Immature natural killer cell (primary cell): ENCODE measurements around the gene LSAMP. TPM values are rescaled to one million over a fixed set of nuclear protein-coding genes. Genes with fewer than 3 reads are reported as not detected.

Source experiments
- DNase-seq, 3 donors: peaks; one replicate each; pipeline ENCODE4 v3.0.0; 2022; ENCODE audit warnings: mixed read lengths in 1 of 3
- H3K27ac Mint-ChIP-seq, 6 donors: one replicate each; pipeline ENCODE4 v1.8.0; 2020; ENCODE audit warnings: mixed read lengths in 6 of 6, mild to moderate bottlenecking in 5 of 6, inconsistent platforms in 4 of 6, moderate library complexity in 3 of 6
- H3K27me3 Mint-ChIP-seq, 3 donors: one replicate each; pipeline ENCODE4 v1.8.0; 2020 to 2021; ENCODE audit warnings: low read depth in 3 of 3, mild to moderate bottlenecking in 3 of 3, mixed read lengths in 3 of 3, moderate library complexity in 3 of 3, inconsistent platforms in 1 of 3
- H3K36me3 Mint-ChIP-seq, 3 donors: one replicate each; pipeline ENCODE4 v1.8.0; 2020; ENCODE audit warnings: mixed read lengths in 3 of 3, inconsistent platforms in 2 of 3, mild to moderate bottlenecking in 2 of 3
- H3K4me1 Mint-ChIP-seq, 2 donors: one replicate each; pipeline ENCODE4 v1.8.0; 2020; ENCODE audit warnings: inconsistent platforms in 2 of 2, mild to moderate bottlenecking in 2 of 2, mixed read lengths in 2 of 2, moderate library complexity in 1 of 2
- H3K4me3 Mint-ChIP-seq, 5 donors: one replicate each; pipeline ENCODE4 v1.8.0; 2020; ENCODE audit warnings: mild to moderate bottlenecking in 5 of 5, mixed read lengths in 5 of 5, inconsistent platforms in 3 of 5, moderate library complexity in 3 of 5
- H3K9me3 Mint-ChIP-seq, 6 donors: one replicate each; pipeline ENCODE4 v1.8.0; 2020; ENCODE audit warnings: mild to moderate bottlenecking in 6 of 6, mixed read lengths in 6 of 6, inconsistent platforms in 4 of 6, moderate library complexity in 3 of 6
- polyA plus RNA-seq, 3 donors: library from polyadenylated mRNA; unstranded; fragments of 300-500 nt; fragmentation: Illumina TruSeq; gene quantifications; one replicate each; pipeline ENCODE4 v1.2.3, GENCODE V29; 2021

Gene LSAMP
- polyA plus RNA-seq, 3 donors from 2014 or later: not detected

GRCh38 chr3:116444819-116445310, 422 bp downstream of the LSAMP start:
- no peaks in the 10 kb centered on the region for H3K4me1 Mint-ChIP-seq

DNA sequence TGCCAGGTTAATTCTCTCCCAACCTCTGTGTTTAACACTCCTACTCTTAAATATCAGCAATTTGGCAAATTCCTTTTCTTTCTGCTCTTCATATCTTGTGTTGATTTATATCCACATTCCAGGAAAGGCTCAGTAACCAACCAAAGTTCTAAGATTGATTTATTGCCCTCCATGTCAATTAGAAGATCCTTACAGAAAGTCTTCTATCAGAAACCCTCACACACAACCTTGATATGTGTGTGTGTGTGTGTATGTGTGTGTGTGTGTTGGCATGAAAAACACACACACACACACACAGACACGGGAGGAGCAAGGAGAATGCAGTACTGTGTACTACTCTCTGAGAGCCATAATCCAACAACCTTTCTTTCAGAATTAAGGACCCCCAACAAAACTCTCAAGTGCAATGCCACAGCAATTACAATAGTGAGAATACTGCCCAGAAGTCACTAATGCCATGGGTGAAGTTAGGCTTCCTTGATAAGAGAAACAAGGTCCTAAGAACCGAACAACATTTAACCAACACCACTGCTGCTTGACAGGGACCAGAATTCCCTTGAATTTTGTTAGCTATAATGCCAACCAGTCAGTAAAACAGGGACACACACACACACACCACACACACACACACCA, 1.1 kb downstream of the LSAMP start:
- Mint-ChIP-seq H3K9me3 (peaks cover 4 to 38% (median 15%) of the 10 kb centered on the region in 6 donors), H3K4me3 (no peak overlapping the region), H3K27ac (no peak overlapping the region), H3K4me1 (no peaks in the 10 kb centered on the region), H3K36me3 (no peaks in the 10 kb centered on the region), H3K27me3 (peaks cover 0 to 2% (median 0%) of the 10 kb centered on the region in 3 donors)
- no peak for DNase-seq

More at GRCh38 chr3:116444819-116445310, 422 bp downstream of the LSAMP start:
- no peak overlapping the region for H3K4me3 Mint-ChIP-seq
- H3K9me3 Mint-ChIP-seq: peaks cover 4 to 41% (median 15%) of the 10 kb centered on the region in 6 donors
- peaks cover 0 to 2% (median 0%) of the 10 kb centered on the region in 3 donors for H3K27me3 Mint-ChIP-seq
- DNase-seq: no peak
- no peak overlapping the region for H3K27ac Mint-ChIP-seq
- H3K36me3 Mint-ChIP-seq: no peaks in the 10 kb centered on the region

DNA sequence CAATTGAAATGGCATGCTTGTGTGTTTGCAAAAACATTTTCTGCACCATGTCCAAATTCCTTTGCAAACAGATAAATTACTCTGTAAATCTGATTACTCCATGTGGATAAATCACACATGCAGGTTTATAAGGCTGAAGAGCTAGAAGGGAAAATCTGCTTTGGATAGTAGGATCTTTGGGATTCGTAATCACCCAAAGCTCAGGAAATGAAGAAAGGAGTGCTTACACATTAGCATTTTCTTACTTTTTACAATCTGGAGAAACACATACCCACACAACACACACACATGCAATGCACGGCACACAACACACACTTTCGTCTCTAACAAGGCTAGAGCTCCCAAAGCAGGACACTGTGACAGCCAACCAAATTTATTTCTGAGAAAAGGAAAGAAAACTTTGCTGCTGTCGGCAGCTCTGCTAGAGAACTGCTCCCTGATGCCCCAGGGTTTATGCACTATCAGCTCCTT, 2.1 kb downstream of the LSAMP start:
- H3K4me1 Mint-ChIP-seq: no peaks in the 10 kb centered on the region
- H3K4me3 Mint-ChIP-seq: no peak overlapping the region
- no peak overlapping the region for H3K27ac Mint-ChIP-seq
- DNase-seq: no peak
- H3K9me3 Mint-ChIP-seq: peaks cover 5 to 42% (median 14%) of the 10 kb centered on the region in 6 donors
- no peaks in the 10 kb centered on the region for H3K36me3 Mint-ChIP-seq
- peaks cover 0 to 2% (median 0%) of the 10 kb centered on the region in 3 donors for H3K27me3 Mint-ChIP-seq

DNA sequence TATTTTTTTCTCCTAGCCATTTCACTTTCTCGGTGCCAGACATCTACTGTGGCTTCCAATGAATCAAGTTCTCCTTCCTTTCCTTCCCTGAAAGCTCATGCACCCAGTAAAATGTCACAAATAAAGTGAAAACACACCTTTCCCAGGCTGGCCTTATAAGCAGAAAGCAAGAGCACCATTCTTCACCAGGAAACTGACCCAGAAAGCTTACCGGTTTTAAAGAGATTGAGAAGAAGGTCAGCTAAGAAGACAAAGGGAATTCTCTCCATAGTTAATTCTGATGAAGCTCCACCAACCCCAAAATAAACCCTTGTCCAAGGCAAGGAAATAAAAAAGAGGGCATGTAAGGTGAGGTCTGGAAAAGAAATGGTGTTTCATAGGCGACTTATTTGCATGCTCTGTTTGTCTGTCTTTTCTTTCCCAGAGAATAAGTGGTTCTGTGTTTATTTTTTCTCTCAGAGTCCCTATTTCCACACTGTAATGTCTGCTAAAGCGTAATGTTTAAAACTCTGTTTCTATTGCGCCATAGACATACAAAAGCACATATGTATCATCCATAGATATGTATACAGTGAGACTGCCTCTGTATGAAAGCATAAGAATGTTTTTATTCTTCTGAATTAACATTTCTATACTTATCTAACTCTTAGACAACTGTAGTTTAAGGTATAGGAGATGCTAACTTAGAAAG, 2.8 kb downstream of the LSAMP start:
- no peak overlapping the region for H3K4me3 Mint-ChIP-seq
- H3K9me3 Mint-ChIP-seq: peaks cover 3 to 40% (median 11%) of the 10 kb centered on the region in 6 donors
- peaks cover 0 to 2% (median 0%) of the 10 kb centered on the region in 3 donors for H3K27me3 Mint-ChIP-seq
- H3K27ac Mint-ChIP-seq: no peak overlapping the region
- no peaks in the 10 kb centered on the region for H3K36me3 Mint-ChIP-seq
- no peaks in the 10 kb centered on the region for H3K4me1 Mint-ChIP-seq
- no peak for DNase-seq

DNA sequence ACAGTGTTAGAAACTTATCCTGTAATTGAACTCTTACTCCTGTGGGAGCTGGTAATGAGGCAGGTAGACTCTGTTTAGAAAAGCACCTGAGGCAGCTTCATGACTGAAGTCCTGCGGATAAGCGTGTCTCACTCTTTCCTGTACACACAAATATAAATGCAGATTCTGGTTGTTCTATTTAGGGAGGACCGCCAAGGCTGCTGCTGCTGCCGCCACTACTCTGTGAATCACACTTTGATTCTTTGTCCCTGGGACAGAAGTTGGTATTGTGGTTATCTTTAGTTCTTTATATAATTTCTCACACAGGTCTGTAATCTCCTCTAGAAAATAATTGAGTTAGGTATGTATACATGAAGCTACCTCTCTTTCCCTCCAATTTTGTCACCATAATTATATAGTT, 3.6 kb downstream of the LSAMP start:
- DNase-seq: no peak
- H3K27ac Mint-ChIP-seq: no peak overlapping the region
- no peaks in the 10 kb centered on the region for H3K36me3 Mint-ChIP-seq
- peaks cover 0 to 2% (median 0%) of the 10 kb centered on the region in 3 donors for H3K27me3 Mint-ChIP-seq
- no peaks in the 10 kb centered on the region for H3K4me1 Mint-ChIP-seq
- no peak overlapping the region for H3K4me3 Mint-ChIP-seq
- H3K9me3 Mint-ChIP-seq: peaks cover 4 to 38% (median 8%) of the 10 kb centered on the region in 6 donors

DNA sequence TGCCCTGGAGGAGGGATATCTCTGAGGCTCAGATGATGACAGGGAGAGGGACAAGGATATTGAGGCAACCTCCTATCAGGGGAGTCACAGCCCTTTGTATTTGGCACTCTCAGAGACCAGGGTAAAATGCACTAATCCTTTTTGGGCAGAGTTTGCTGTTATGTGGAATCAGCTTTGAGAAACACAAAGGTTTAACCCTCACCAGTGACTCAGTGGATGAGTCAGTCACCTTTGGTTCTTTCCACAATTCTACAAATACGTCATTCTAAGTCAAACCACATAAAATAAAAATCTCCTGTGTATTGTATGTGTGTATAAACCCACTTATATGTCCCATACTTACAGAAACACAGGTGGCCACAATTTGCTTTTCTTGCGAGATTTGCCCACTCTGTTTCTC, 5.1 kb downstream of the LSAMP start:
- no peak overlapping the region for H3K4me3 Mint-ChIP-seq
- no peaks in the 10 kb centered on the region for H3K36me3 Mint-ChIP-seq
- peaks cover 2 to 38% (median 14%) of the 10 kb centered on the region in 6 donors for H3K9me3 Mint-ChIP-seq
- H3K4me1 Mint-ChIP-seq: no peaks in the 10 kb centered on the region
- no peak overlapping the region for H3K27ac Mint-ChIP-seq
- H3K27me3 Mint-ChIP-seq: peaks cover 0 to 2% (median 0%) of the 10 kb centered on the region in 3 donors
- DNase-seq: no peak

- Mint-ChIP-seq H3K36me3 (no peaks in the 10 kb centered on the region), H3K4me3 (no peak overlapping the region), H3K4me1 (no peaks in the 10 kb centered on the region), H3K27me3 (peaks cover 0 to 2% (median 2%) of the 10 kb centered on the region in 3 donors), H3K9me3 (peaks cover 3 to 45% (median 14%) of the 10 kb centered on the region in 6 donors), H3K27ac (no peak overlapping the region)
- no peak for DNase-seq
Observed at GRCh38 chr3:116433552-116433951, 11.7 kb downstream of the LSAMP start.

- Mint-ChIP-seq H3K27ac (no peak overlapping the region), H3K9me3 (peaks cover 5 to 45% (median 14%) of the 10 kb centered on the region in 6 donors), H3K27me3 (peaks cover 0 to 2% (median 2%) of the 10 kb centered on the region in 3 donors), H3K36me3 (no peaks in the 10 kb centered on the region), H3K4me3 (no peak overlapping the region), H3K4me1 (no peaks in the 10 kb centered on the region)
- no peak for DNase-seq
Observed at GRCh38 chr3:116432795-116433194, 12.5 kb downstream of the LSAMP start.

- no peak for DNase-seq
- Mint-ChIP-seq H3K36me3 (no peaks in the 10 kb centered on the region), H3K27ac (no peak overlapping the region), H3K4me3 (no peak overlapping the region), H3K4me1 (no peaks in the 10 kb centered on the region), H3K27me3 (peaks cover 0 to 2% (median 0%) of the 10 kb centered on the region in 3 donors), H3K9me3 (peaks cover 2 to 40% (median 14%) of the 10 kb centered on the region in 6 donors)
Observed at GRCh38 chr3:116429479-116430269, 15.6 kb downstream of the LSAMP start.

DNA sequence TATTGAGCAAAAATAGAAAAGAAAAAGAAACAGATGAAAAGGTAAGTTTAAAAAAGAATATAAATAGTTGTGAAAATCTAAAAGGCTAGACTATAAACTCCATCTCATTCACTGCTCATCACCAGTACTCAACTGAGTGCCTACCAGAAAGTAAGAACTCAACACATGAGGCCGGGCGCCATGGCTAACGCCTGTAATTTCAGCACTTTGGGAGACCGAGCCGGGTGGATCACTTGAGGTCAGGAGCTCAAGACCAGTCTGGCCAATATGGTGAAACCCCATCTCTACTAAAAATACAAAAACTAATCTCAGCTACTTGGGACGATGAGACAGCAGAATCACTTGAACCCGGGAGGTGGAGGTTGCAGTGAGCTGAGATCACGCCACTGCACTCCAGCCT, 19.3 kb downstream of the LSAMP start:
- no peak overlapping the region for H3K27ac Mint-ChIP-seq
- H3K9me3 Mint-ChIP-seq: peaks cover 10 to 35% (median 18%) of the 10 kb centered on the region in 6 donors
- no peak overlapping the region for H3K4me3 Mint-ChIP-seq
- H3K27me3 Mint-ChIP-seq: peaks cover 0 to 3% (median 2%) of the 10 kb centered on the region in 3 donors
- DNase-seq: no peak
- H3K4me1 Mint-ChIP-seq: no peaks in the 10 kb centered on the region
- no peaks in the 10 kb centered on the region for H3K36me3 Mint-ChIP-seq

DNA sequence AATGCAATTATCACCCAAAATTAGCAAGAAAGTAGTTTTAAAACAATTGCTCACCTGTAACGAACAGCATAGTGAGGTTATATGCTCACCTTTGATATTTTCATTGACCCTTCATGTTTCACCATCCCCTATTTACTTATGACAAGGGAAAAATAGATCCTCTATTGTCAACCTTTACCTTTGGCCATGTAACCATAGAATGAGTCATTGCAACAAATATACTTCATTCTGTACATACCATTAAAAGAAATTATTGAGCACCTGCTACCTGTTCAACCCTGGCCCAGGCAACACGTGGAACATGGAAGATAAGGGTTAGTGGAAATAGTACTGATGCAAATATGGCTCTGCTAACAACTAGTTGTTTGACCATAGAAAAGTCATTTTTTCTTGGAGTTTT, 20.2 kb downstream of the LSAMP start:
- Mint-ChIP-seq H3K27me3 (peaks cover 0 to 3% (median 0%) of the 10 kb centered on the region in 3 donors), H3K4me3 (no peak overlapping the region), H3K9me3 (peaks cover 10 to 34% (median 18%) of the 10 kb centered on the region in 6 donors), H3K4me1 (no peaks in the 10 kb centered on the region), H3K27ac (no peak overlapping the region), H3K36me3 (no peaks in the 10 kb centered on the region)
- no peak for DNase-seq

DNA sequence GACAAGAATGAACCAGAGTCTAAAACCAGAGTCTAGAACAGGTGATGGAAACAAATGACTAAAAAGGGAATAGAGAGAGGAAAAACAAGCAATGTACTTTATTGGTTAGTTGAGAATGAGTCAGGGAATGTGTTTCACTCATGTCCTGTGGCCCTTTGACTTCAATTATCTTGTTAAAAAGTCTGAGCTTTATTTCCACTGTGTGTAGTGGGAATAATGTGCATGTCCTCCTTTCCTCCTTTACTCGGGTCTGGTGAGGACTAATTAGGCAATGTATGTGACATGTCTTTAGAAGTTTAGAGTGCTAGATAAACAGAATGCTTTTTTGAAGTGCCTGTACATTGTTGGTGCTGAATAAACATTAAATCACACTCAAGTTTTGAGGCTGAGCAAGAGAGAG, 21.3 kb downstream of the LSAMP start:
- Mint-ChIP-seq H3K36me3 (no peaks in the 10 kb centered on the region), H3K9me3 (peaks cover 4 to 30% (median 18%) of the 10 kb centered on the region in 6 donors), H3K4me1 (no peaks in the 10 kb centered on the region), H3K4me3 (no peak overlapping the region), H3K27ac (no peak overlapping the region), H3K27me3 (peaks cover 0 to 3% (median 0%) of the 10 kb centered on the region in 3 donors)
- DNase-seq: no peak

DNA sequence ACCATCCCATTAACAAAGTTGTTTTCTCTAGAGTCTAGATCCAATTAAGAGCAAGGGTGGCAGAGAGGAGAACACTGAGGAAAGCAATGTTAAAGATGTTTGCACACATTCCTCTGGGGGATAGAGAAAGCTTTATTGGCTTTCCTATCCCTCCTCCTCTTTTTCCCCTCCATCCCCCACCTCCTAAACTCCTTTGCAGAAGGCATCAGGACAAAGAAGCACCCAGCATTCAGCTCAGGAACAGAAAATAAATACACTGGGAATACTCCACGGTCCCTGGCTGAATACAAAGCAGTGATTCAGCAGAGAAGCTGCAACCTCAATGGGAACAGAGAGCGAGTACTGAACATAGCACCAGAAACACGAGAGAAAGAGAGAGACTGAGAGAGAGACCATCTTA, 21.9 kb downstream of the LSAMP start:
- H3K36me3 Mint-ChIP-seq: no peaks in the 10 kb centered on the region
- no peak overlapping the region for H3K27ac Mint-ChIP-seq
- H3K4me3 Mint-ChIP-seq: no peak overlapping the region
- H3K4me1 Mint-ChIP-seq: no peaks in the 10 kb centered on the region
- DNase-seq: no peak
- H3K9me3 Mint-ChIP-seq: peaks cover 6 to 31% (median 19%) of the 10 kb centered on the region in 6 donors
- peaks cover 0 to 3% (median 0%) of the 10 kb centered on the region in 3 donors for H3K27me3 Mint-ChIP-seq
